ENCODE measurements around the gene NFATC1.

GRCh38 chr18:79402209-79402576 lies 6.5 kb downstream of the NFATC1 start:
- TF ChIP-seq CTCF (IDR thresholded peaks at IDR 0.05) (no peak), EP300 (IDR thresholded peaks at IDR 0.05) (no peak), POLR2A (IDR thresholded peaks at IDR 0.05) (no peak), POLR2AphosphoS5 (IDR thresholded peaks at IDR 0.05) (no peak)

All from suprapubic skin (tissue), 4 donors.